HG03066 (cell line): ENCODE results near the gene FBXL17.

Source experiments
- ATAC-seq: cut with Tn5 transposase; IDR thresholded peaks from one replicate; pipeline ENCODE4 v1.9.1; 2021; ENCODE audit warnings: low read depth; ENCODE audit not compliant: unreplicated experiment

FBXL17 gene

GRCh38 chr5:107876261-107876660, 505.6 kb downstream of the FBXL17 start:
- no peak for ATAC-seq

DNA sequence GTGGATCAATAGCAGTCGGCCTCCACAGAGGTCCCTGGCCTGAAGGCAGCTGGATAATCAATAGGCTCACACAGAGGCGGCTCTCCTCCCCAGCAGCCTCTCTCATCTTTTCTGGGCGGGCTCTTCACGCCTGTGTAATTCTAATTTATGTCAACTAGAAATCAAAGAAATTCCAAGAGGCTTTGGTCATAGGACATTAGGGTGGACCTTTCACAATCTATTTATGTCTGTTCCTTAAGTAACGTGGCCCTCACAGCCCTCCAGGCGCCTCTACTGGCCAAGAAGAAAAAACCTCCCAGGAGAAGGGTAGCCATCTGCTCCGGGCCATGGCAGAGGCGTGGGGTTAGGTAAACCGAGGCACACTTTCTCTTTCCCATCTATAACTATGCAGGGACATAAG, 506.1 kb downstream of the FBXL17 start:
- ATAC-seq = no peak

DNA sequence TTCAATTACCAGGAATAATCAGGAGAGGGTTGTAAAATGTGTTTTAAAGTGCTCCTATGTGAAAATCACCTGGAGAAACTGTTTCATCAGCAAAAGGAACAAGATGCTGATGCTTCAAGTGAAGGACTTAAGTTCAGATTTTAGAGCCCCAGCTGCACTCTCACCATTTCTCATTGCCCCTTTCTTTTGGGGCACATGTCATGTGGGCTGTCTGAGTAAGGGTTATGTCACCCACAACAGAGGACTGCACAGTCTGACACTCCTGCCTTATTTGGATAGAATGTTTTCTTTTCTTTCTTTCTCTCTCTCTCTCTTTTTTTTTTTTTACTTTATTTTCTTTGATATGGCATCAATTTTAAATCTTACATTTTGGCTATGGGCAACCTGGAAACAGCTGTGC, 507.1 kb downstream of the FBXL17 start:
- ATAC-seq = no peak

- no peak for ATAC-seq
Measured at GRCh38 chr5:107873877-107874276, 508.0 kb downstream of the FBXL17 start.

- ATAC-seq = no peak
Measured at GRCh38 chr5:107871023-107871422, 510.9 kb downstream of the FBXL17 start.

DNA sequence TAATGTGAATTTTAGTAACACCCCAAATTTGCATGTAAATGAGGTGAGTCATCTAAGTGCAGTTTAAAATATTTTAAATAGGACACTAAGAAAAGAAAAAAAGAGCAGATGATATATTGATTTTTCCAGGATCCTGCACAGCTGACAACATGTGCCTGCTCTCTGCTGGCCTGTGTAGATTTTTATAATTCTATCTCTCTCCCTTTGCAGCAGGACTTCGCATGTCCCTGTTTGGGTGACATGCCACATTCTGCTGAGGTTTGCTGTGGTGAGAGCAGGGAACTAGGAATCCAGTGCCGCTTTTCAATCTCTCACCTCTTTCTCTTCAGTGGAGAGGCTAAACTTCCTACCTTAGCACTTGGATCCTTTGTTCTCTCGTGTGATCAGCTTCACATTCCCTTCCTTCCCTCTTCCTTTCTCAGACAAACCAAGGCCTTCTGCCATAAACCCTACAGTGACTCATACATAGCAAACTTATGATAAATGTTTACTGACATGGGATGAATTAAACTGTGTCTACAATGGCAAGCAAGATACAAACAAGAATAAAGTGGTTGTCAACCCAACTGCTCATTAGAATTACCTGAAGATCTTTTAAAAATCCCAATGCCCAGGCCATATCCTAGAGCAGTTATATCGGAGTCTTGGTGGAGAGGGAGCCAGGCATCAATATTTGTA, 512.3 kb downstream of the FBXL17 start:
- ATAC-seq = no peak

DNA sequence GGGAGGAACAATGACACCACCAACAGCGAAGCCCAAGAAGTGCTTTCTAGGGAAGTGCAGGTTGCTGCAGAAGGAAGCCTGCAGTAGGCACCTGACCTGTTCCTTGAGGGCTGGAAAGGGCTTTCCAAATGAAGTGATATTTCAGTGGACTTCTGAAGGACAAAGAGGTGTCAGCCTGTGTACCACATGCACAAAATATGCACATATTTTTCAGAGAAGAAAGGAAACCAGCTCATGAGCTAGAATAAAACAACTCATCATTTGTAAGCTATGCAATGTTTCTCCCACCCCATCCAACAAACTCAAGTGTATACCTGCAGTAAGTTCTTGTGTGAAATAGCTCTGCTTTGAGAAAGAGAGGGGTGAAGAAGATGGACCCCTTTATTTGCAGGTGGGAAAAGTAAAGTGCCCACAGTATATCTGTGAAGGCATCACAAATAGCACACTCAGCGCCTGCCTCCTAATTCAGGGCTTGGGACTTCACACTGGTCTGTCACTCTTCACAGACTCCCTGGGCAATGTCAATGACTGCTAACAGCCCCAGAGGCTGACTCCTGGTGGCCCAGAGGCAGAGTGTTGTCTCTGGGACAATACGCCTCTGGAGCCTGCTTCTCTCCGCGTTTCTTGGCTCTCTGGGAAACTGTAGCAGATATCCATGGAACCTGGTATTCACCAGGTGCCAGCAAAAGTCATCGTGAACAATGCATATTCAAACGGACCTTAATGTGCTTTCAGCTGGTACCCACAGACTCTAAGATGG, 513.1 kb downstream of the FBXL17 start:
- ATAC-seq = no peak

GRCh38 chr5:107867266-107867665, 514.6 kb downstream of the FBXL17 start:
- no peak for ATAC-seq

DNA sequence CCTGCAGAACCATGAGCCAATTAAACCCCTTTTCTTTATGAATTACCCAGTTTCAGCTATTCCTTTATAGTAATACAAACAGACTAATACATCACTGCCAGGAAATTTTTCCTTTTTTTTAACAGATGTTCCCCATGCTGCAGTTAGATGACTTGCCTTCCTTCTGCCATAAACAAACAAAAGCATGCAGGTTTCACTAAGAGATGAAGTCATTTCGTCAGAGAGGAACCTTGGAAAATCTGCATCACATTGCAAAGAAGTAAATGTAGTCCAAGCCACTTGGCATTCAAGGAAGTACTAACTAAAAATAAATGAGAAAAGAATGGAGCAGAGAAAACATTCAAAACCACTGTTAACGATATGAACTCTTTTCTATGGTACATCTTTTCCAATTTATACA, 517.1 kb downstream of the FBXL17 start:
- no peak for ATAC-seq

GRCh38 chr5:107863125-107863524, 518.8 kb downstream of the FBXL17 start:
- no peak for ATAC-seq

GRCh38 chr5:107861565-107861964, 520.3 kb downstream of the FBXL17 start:
- no peak for ATAC-seq

GRCh38 chr5:107860044-107860443, 521.9 kb downstream of the FBXL17 start:
- ATAC-seq = no peak

- no peak for ATAC-seq
Measured at GRCh38 chr5:107858788-107859187, 523.1 kb downstream of the FBXL17 start.

DNA sequence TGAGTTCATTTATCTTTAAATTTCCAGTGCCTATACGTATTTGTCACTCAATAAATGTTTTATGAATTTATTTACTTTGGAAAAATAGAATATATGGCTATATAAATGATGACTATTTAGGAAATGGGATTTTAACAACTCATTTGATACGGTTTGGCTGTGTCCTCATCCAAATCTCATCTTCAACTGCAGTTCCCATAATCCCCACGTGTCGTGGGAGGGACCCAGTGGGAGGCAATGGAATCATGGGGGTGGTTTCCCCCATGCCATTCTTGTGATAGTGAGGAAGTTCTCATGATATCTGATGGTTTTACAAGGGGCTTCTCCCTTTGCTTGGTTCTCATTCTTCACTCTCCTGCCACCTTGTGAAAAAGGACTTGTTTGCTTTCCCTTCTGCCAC, 523.6 kb downstream of the FBXL17 start:
- no peak for ATAC-seq

DNA sequence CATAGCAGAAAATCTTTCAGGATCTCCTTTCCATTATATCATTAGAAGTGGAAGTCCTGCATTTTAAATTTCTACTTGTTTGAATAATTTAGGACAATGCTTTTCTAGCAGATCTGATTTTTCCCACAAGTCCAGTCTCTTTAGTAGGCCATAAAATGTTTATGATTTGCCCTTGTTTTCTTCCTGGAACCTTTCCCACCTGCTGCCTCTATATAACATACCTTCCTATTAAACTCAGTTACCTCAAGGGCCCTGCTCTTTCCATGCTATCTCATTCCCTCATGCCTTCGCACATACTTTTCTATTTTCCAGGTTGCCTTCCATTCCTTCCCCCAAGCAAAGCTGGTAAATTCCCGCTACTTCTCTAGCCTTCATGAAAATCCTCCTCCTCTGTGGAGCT, 524.1 kb downstream of the FBXL17 start:
- no peak for ATAC-seq

DNA sequence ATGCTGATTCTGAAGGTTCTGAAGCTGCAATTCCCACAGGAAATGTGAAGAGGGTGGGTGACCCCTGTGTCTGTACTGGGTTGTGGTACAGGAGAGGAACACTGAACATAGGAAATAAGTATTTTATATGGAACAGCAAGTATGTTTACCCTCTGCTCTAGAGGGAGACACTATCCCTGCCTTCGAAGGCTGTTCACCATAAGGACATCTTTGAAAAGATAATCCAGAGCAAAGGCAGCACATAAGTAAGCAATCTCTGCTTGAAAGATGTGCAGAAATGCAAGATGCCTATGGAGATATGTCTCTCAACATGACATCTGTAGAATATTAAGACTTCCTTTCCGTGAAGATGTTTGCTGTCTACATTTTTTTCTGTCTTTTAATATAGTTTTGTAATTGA, 526.7 kb downstream of the FBXL17 start:
- no peak for ATAC-seq

DNA sequence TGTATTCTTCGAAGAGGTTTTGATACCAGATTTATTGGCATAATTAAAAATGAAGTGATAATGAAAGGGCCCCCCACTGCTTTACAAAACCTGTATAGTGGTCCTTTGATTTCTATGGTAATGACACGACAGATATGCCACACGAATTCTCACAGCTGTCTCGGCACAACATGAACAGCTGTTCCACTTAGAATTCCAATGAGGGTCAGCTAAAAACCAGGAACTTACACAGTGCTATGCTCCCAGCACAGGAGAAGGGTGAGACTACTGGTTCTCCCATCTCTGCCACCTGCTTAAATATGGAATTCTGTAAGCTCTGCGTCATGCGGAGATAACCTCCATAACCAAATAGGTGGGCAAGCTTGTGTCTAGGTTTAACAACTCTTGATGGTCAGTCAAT, 528.2 kb downstream of the FBXL17 start:
- no peak for ATAC-seq

DNA sequence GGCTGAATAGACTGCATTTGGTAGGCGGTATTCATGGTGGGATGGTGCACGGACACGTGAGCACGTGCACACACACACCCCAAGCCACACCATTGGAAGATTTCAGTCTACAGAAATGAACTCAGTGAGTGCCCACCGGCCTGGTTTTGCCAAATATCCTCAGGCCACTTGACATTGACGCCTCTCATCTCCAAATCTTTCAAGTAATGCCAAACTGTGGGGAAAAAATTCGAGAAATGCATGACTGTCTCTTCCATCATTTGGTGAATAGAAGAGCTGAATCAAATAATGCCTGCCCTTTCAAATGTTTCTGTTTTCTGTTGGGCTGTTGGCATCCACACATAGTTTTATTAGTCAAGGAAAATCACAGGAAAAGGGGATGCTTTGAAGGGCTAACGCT, 528.9 kb downstream of the FBXL17 start:
- ATAC-seq = no peak

- ATAC-seq = no peak
Measured at GRCh38 chr5:107849118-107849517, 532.8 kb downstream of the FBXL17 start.

GRCh38 chr5:107840592-107840991, 541.3 kb downstream of the FBXL17 start:
- ATAC-seq = no peak

DNA sequence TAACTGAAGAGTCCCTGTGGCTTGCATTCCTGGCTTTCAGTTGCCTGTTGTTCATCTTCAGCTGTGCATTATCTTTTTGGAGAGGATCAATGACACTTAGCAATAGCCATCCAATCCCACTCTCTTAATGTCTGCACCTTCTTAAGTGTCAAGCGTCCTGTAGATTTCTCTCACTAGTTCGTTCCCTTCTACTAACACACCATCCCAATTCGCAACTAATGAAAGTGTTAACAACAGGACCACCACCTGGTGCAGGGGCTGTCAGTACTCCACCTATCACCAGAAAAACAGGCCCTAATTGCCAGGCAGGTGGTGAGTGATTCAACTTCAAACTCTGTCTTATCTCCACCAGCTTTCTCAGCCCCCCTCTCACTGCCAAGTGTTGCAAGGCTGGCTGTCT, 541.7 kb downstream of the FBXL17 start:
- no peak for ATAC-seq

DNA sequence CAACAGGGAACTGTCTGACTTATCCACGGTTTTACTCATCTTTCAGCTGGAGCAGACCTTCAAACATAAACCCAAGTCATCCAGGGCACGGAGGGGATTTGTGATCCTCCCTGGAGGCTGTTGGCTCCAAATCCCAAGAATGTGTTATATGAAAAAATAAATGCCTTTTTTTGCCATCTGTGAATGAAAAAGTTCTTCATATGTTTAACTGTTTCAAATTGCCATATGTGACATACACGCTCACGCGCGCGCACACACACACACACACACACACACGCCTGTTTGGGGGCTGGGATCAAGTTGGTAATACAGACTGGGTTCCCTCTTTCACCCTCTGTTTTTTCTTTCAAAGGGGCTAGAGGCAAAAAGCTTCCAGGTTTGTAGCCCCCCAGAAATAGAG, 546.8 kb downstream of the FBXL17 start:
- ATAC-seq = no peak
